H7 (cell line): ENCODE results near the gene CDKN2A. TPM values are rescaled to one million over a fixed set of nuclear protein-coding genes. Genes with fewer than 3 reads are reported as not detected.

Experiments used
- DNase-seq: peaks from one replicate; pipeline ENCODE4 v3.0.0; 2012
- H3K27me3 ChIP-seq: 2 replicates; pipeline ENCODE4 v1.6.0; 2011; ENCODE audit warnings: mild to moderate bottlenecking, low read length; ENCODE audit not compliant: control insufficient read depth, insufficient read depth
- H3K36me3 ChIP-seq: replicated peaks from 2 replicates; pipeline ENCODE4 v1.5.1; 2011; ENCODE audit warnings: low read length; ENCODE audit not compliant: control insufficient read depth, insufficient read depth
- H3K4me3 ChIP-seq: 2 replicates; pipeline ENCODE4 v1.5.1; 2011; ENCODE audit warnings: low read depth, mild to moderate bottlenecking, control low read depth, low read length, moderate library complexity; ENCODE audit not compliant: insufficient read depth
- total RNA-seq: library from RNA; depleted of rRNA; stranded (reverse); fragments of >200 nt; shearing (Covaris generic); gene quantifications from 2 replicates; pipeline ENCODE4 v1.2.3, GENCODE V29; 2014

Gene CDKN2A
- total RNA-seq, 1 experiment from 2014 or later = not detected

DNA sequence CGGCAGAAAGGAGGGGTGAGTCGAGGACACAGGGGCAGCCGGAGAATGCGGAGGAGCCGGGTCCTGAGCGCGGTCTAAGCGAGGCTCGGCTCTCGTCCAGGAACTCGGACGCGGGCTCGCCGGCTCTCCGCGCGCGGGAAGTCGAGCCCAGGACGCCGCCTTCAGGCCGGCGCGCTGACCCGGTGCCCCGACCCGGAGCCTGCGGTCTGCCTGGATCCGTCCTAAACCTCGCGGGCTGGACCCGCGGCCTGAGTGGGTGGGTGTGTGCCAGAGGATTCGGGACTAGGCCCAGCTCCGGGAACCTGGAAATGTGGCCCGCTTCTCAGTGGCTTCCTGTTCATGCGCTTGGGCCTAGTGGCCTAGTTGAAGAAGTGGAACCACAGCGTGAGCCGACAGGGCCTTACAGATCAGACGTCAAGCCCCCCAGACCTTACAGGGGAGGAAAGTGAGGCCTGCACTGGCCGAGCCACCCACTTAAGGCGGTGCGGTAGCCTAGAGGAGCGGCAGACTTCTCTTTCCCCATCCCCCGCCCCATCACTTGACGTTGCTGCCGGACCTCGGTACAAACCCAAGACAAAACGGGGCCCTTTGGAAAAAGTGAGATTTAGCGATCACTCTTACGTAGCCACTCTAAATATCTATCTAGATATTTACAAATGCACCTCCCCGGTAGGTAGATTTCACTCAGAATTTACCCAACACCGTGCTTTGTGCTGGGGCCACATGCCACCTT is 1.6 kb upstream of the CDKN2A start:
- no peaks in the 10 kb centered on the region for H3K36me3 ChIP-seq
- H3K4me3 ChIP-seq = peak overlapping the region; percentile 62
- DNase-seq = peak; percentile 39
- H3K27me3 ChIP-seq = peaks cover 75% of the 10 kb centered on the region

DNA sequence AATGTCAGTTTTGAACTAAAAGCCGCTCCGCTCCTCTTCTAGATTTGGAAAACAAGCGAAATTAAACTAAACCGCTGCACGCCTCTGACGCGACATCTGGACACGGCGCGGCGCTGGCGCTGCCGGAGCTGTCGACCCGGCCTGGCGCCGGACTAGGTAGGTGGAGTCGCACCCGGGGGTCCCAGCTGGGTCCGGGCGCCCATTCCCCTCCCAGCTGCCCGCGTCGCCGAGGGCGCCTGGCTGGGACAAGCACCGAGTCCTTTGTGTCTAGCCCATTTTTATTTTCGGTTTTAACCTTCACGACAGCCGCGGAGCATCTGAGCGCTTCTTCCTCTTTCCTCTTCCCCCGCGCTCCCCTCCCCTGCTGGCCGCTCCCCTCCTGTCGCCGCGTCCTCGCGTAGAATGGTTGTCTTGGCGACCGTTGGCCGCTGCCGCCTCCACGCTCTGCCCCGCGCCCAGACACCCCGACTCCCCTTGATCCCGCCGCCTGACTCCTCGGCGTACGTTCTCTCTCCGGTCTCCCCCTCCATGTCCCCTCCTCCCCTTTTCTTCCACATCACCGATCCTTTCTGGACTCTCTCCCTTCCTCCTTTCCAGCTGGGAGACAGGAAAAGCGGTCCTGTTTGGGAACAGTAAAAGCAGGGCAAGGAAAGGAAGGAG is 944 bp upstream of the CDKN2A start:
- Histone ChIP-seq H3K36me3 (no peaks in the 10 kb centered on the region), H3K4me3 (peak overlapping the region; percentile 62), H3K27me3 (peaks cover 77% of the 10 kb centered on the region)
- DNase-seq = peak; percentile 84

DNA sequence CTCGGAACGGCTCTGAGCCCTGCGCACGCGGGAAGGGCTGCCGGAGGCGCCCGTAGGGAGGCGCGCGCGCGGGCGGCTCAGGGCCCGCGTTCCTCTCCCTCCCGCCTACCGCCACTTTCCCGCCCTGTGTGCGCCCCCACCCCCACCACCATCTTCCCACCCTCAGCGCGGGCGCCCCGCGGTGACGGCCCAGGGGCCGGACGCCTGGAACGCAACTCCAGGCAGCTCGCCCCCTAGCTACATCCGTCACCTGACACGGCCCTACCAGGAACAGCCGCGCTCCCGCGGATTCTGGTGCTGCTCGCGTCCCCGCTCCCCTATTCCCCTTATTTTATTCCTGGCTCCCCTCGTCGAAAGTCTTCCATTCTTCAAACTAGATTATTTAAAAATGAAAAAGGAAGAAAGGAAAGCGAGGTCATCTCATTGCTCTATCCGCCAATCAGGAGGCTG is 389 bp upstream of the CDKN2A start, which contains the start of gene CDKN2B-AS1:
TSS of gene CDKN2B-AS1 (plus strand) at position 236 of the 450 bp plus-strand sequence.
- DNase-seq = peak; percentile 69
- Histone ChIP-seq H3K27me3 (peaks cover 83% of the 10 kb centered on the region), H3K36me3 (no peaks in the 10 kb centered on the region), H3K4me3 (peak within 1 kb of the TSS; percentile 62)

DNA sequence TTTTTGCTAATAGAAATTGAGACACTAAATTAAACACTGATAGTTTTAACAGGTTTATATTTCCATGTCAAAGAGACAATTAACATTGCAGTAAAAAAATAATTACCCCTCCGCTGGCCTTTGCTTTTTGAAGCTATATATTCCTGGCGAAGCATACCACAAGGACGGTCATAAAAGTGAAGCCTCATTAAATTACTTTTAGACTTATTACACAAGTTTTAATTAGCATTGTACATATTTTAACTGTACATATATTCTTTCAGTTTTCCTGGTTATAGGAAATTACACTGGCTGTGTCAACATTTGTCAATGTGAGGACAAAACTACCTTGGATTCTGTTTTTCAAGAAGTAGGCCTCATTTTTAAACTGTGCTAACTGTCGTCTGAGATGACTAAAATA is 1.2 kb downstream of the CDKN2A start:
- no peak for DNase-seq
- no peaks in the 10 kb centered on the region for H3K36me3 ChIP-seq
- H3K4me3 ChIP-seq = no peak overlapping the region
- peaks cover 97% of the 10 kb centered on the region for H3K27me3 ChIP-seq

DNA sequence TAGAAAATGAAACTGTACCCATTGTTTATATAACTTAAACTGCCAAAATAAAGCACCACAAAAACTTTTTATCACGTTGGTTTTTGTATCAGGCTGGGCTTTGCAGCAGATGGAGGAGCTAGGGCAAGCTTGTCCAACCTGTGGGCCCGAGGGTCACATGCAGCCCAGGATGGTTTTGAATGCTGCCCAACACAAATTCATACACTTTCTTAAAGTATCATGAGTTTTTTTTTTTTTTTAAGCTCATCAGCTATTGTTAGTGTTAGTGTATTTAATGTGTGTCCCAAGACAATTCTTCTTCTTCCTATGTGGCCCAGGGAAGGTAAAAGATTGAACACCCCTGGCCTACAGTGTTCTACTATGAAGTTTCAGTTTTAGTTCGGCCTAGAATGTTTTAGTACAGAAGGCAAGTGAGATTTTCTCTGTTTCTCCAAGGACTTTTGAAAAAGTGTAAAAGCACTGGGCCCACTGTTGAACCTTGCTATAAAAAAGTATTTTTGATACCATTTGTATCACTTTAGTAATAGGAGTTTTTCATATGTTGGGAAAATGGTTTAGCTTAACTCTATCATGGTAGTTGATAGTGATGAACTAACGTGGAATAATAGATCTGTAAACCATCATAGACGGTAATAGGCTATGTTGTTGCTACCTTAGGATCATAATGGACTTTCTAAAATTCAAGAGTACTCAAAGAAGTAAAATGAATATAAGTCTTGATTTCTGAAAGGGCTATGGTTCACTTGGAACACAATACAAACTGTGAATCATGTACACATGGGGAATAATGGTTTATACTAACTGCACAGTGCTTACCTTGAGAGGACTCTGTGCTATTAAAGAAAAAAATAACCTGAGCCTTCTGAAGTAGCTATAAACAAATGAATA is 2.9 kb downstream of the CDKN2A start:
- Histone ChIP-seq H3K4me3 (no peak overlapping the region), H3K36me3 (no peaks in the 10 kb centered on the region), H3K27me3 (peaks cover 98% of the 10 kb centered on the region)
- DNase-seq = no peak

DNA sequence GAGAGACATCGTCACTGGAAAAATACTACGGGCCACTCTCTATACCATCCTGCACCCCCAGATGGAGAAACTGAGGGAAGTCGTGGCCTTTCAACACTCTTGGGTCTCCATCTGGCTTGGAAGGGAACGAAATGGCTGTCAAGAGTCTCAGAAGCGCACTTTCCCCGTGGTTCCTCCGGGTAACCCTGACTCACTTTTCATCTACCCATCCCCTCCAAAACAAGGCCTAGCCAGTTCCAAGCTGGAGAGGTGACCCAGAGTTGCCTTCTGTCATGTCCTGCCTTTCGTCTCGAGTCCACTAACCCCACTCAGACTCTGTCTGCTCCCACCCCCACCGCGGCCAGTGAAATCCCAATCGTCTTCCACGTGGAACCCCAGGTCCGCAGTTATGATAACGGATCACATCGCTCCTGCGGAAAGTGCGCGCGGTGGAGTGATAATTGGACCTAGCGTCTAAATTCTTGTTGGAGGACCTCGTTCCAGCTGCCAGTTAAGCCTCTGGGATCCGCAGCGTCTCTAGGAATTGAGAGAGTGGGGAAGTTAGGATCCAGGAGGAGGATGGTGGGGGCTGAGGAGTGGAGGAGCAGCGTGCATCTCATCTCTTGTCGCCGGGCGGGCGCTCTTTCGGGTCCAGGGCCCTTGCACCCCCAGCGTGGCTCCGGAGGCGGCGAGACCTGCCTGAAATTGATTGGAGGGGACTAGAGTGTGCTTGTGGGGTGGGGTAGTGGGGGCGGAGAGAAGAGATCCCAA is 4.6 kb downstream of the CDKN2A start:
- Histone ChIP-seq H3K27me3 (peaks cover 98% of the 10 kb centered on the region), H3K4me3 (peak overlapping the region; percentile 15; the same call in 1 of the 2 replicates), H3K36me3 (no peaks in the 10 kb centered on the region)
- DNase-seq = peak; percentile 55

DNA sequence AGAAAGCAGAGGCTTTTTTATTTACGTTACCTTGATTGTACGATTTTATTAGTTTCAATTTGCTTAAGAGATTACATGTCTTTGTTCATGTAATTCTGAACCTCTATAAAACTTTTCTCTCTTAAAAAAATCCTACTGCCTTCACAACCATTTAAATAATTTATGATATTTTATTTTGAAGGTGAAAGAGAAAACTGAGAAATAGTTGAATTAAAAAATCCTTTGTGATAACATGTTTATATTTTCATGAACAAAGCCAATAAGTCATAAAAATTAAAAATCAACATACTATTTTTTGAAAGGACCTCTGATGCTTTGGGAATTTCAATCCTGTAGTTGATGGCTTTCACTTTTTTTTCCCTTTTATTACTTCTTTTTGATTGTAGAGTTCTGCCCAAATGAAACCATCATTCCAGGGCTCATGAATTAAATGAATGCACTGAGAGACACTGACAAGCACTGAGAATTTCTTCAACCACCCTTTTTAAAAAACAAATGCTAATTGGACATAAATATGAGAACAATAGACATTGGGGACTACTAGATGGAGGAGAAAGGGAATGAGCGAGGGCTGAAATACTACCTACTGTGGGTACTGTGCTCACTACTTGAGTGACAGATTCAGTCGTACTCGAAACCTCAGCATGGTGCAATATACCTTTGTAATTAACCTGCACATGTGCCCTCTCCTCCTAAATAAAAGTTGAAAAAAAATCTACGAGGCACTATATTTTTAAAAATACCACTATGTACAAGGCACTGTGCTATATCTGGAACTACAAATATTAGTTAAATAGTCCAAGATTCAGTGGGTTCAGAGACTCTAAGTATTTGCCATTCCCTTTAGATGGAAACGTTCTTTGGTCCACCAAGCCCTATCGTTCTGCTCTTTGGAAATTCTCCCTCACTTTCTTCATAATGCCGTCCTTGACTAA is 5.9 kb downstream of the CDKN2A start:
- Histone ChIP-seq H3K4me3 (no peak overlapping the region), H3K27me3 (peaks cover 99% of the 10 kb centered on the region), H3K36me3 (no peaks in the 10 kb centered on the region)
- no peak for DNase-seq

DNA sequence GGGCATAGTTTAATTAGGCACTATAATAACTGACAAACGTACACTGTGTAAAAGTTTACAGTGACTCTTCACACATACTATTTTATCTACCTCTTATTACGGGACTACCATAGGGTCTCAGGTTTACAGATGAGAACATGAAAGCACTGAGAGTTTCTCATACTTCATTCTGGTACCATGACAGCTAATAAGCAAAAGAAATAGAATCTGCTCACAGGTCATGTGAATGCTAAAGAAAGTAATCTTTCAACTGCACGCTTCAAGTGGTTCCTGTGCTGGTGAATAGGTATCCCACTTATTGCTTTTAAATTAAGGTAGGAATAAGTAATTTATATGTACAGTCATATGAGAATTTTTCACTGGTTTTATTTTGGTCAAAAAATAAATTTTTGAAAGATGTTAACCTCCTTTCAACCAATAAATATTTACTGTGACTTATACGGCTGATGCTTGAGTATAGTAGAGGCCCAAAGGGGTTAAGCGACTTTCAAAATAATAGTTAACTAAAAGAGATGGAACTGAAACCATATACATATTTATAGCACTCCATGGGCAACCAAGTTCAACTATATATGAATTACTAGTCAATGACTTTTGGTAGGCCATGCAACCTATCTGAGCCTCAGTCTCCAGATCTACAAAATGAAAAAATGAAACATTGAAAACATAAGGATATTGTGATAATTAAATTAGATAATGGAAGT is 8.1 kb downstream of the CDKN2A start:
- H3K27me3 ChIP-seq = peaks cover 99% of the 10 kb centered on the region
- H3K4me3 ChIP-seq = no peak overlapping the region
- no peak for DNase-seq
- H3K36me3 ChIP-seq = no peaks in the 10 kb centered on the region

DNA sequence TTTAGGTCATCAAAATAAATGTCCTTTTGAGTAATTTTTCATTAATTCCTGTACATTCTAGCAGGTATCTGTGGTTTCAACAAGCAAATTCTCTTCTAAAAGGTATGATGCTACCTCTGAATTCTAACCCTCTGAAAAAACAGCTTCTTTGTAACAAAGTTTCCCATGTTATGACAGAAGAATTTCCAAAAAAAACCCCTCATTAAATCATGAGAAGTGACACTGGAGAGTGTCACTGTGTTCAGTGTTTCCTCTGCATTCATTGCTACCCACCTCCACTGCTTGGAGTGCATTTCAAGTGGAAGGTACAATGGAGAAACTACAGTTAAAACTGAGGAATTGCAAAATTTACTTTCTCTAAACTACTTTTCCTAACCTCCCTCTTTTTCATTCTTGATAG is 10.1 kb downstream of the CDKN2A start:
- H3K27me3 ChIP-seq = peaks cover 95% of the 10 kb centered on the region
- H3K4me3 ChIP-seq = no peak overlapping the region
- DNase-seq = no peak
- no peaks in the 10 kb centered on the region for H3K36me3 ChIP-seq

DNA sequence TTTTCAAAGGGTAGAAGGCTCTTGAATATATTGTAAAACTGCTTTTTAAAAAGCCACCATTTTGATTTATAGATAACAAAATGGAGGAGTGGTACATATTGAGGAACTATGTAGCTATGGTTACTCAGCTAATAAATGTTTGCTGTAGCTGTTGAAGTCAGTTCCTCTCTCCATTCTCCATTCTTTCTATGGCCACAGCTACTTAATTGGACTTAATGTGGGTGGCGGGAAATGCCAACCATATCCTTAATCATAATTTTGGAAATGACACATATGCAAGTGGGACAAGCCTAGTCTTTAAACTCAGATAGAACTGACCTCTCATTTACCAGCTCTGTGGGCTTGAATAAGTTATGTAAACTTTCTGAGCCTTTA is 10.6 kb downstream of the CDKN2A start:
- Histone ChIP-seq H3K36me3 (no peaks in the 10 kb centered on the region), H3K4me3 (no peak overlapping the region), H3K27me3 (peaks cover 95% of the 10 kb centered on the region)
- DNase-seq = no peak

DNA sequence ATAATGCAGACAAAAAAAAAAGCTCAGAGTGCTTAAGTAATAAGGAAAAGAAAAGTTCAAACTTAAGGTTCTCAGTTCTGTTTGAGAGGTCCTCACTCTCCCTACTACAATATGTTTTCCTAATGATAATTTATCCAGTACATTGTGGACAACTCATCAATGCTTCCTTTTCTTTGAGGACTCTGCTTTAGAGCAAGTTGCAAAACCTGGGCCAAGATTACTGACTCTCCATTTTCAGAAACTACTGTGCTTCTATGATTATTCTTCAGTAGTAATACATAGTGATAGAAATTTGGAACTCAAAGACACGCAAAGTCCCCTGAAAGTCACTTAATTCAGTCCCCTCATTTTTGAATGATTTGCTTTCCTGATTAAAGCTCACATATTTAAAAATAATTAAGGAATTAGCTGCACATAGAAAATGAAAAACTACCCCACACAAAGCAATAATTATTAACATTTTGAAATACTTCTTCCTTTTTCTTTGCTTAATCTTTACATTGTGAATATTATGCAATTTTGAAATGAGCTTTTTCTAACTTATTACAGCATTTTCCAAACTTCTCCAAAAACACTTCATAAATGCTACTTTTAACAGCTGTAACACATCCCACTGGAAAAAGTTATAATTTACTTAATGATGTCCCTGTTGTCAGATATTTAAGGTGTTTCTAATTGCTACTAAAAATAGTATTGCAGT is 11.2 kb downstream of the CDKN2A start:
- H3K36me3 ChIP-seq = no peaks in the 10 kb centered on the region
- DNase-seq = no peak
- peaks cover 94% of the 10 kb centered on the region for H3K27me3 ChIP-seq
- H3K4me3 ChIP-seq = no peak overlapping the region

DNA sequence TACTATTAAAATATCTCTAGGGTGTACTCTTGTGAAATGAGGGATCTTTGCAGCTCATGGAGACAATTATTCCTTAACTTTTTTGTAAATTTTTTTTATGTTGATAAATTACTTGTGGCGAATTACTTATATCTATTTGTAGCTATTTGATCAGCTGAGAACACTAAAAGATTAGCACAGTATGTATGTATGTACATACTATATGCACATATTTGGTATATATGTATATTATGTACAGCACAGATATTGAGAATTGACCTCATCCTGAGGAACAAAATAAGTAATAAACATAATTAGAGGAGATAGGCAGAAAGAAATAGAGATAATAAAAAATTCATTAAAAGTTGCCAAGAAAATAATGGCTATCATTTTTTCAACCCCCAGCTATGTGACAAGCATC is 11.8 kb downstream of the CDKN2A start:
- H3K36me3 ChIP-seq = no peaks in the 10 kb centered on the region
- no peak for DNase-seq
- H3K27me3 ChIP-seq = peaks cover 94% of the 10 kb centered on the region
- H3K4me3 ChIP-seq = no peak overlapping the region
